ENCODE data around the gene NAGA.

DNA sequence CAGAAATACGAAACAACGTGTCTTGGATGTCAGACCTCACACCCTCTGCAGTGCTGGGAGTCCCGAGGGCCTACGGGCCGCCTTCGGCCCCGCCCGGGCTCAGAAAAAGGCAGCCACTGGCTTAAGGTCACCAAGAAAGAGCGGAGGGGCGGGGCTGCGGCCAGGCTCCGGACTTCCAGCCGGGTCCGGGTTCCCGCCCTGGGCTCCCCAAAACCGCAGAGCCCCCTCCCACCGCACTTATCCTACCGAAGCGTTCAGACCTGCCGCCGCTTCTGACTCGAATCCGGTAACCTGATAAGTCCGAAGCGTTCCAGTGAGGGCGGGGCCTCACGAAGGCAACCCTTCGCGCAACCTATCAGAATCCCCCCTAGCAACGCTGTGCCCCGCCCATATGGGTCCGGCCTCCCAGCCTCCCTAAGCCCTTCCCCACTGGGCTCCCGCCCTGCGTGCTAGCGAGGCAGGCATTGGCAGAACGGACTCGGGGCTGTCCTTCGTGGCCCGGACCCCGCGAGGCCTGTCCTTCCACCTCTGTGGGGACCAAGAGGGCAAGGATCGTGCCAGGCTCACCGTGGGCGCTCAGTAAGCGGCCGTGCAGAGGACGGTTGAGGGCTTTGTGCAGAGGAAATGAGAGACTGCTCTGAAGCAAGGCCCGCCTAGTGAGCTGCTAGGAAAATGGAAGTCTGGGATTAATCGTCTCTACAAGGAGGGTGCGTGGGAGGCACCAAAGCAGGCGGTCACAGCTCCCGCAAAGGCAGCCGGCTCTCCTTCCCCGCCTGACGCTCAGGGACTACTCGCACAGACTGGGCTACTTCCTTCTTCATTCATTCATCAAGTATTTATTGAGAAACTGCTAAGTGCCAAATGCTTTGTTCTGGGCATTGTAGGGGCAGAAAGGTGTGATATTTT, at the start of gene NAGA:
- TF ChIP-seq CTCF (conservative IDR thresholded peaks at IDR 0.05; ENCODE audit: low read length): no peak
- TF ChIP-seq EZH2phosphoT487 (IDR thresholded peaks at IDR 0.05; ENCODE audit: borderline replicate concordance): no peak
